ENCODE results near the gene PTGES3.
"Not testable (repeated sequence)": the region's sequence is repeated elsewhere in the genome, so short reads cannot be mapped to it uniquely, and the experiment has no call there.

Gene PTGES3, protein sequence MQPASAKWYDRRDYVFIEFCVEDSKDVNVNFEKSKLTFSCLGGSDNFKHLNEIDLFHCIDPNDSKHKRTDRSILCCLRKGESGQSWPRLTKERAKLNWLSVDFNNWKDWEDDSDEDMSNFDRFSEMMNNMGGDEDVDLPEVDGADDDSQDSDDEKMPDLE

DNA sequence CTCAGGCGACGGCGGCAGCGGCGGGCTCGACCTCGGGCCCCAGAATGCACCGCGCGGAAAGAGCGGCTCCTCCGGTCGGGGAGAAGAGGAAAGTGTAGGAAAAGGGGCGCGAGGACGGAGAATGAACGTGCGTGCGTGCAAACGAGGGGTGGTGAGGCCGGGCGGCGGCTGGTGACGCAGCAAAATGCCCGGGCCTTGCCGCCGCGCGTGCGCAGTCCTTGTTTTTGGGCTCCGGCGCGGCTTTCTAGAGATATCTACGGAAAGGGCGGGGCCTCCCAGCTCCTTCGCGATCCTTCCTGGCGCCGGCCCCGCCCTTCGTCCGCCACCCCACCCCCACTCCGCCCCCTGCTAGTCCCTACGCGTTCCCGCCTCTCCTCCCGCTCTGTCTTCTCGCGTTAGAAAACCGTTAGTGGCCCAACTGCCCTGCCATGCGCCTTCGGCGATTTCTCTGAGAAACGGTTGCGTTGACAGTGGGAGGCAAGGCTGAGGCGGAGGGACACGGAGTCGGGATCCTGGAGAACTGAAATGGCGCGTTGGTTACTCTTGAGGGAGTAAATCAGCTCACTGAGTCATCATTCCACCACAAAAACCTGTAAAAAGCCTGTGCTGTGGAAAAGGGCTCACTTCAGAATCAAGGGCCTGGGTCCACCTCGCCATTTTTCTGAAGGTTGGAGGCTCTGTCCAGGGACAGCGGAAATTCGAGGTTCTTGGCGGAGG lies at the start of gene PTGES3:
PTGES3 (minus strand) TSS at position 156 of the 717 bp plus-strand sequence. CDS start 285 bp downstream, outside the sequence.
- no peaks in the 10 kb centered on the region for H3K36me3 ChIP-seq
- TF ChIP-seq, protein P1, sequence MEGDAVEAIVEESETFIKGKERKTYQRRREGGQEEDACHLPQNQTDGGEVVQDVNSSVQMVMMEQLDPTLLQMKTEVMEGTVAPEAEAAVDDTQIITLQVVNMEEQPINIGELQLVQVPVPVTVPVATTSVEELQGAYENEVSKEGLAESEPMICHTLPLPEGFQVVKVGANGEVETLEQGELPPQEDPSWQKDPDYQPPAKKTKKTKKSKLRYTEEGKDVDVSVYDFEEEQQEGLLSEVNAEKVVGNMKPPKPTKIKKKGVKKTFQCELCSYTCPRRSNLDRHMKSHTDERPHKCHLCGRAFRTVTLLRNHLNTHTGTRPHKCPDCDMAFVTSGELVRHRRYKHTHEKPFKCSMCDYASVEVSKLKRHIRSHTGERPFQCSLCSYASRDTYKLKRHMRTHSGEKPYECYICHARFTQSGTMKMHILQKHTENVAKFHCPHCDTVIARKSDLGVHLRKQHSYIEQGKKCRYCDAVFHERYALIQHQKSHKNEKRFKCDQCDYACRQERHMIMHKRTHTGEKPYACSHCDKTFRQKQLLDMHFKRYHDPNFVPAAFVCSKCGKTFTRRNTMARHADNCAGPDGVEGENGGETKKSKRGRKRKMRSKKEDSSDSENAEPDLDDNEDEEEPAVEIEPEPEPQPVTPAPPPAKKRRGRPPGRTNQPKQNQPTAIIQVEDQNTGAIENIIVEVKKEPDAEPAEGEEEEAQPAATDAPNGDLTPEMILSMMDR (IDR thresholded peaks at IDR 0.05), result no peak
- peak within 1 kb of the TSS; percentile 80 to 97 for H3K4me3 ChIP-seq
- peaks cover 0 to 45% (median 16%) of the 10 kb centered on the region in 4 donors for H3K4me1 ChIP-seq
- H3K9me3 ChIP-seq, result no peaks in the 10 kb centered on the region
- peak within 1 kb of the TSS; percentile 98 to 100 for H3K27ac ChIP-seq
- intact Hi-C loops (cut with DNase I; ENCODE audit: low total_unique reads), result loop anchor here (2.0 to 5.0 kb wide), 2 partner anchors 37 to 41 kb away; partner anchors contain the start of genes ATP5F1B and NACA
- no peaks in the 10 kb centered on the region for H3K27me3 ChIP-seq
- DNase-seq, result peak; percentile 96 to 99

DNA sequence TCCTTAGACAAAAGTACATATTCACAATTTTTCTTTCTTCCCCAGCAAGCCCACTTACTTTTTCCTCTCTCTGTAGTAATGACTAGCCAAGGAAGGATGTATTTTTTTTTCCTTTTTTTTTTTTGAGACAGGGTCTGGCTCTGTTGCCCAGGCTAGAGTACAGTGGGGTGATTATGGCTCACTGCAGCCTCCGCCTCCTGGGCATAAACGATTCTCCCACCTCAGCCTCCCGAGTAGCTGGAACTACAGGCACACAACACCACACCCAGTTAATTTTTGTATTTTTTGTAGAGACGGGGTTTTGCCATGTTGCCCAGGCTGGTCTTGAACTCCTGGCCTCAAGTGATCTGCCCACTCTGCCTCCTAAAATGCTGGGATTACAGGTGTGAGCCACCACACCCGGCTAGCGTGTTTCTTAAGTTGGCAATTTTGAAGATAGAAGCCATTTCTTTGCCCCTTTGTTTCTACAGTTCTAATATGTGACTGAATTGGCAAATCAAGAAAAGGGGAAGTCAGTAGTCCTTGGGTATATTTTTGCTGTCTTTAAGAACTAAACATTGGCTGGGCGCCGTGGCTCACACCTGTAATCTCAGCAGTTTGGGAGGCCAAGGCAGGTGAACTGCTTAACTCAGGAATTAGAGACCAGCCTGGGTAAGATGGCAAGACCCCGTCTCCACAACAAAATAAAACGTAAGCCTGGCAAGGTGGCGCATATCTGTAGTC lies 40.2 kb upstream of the PTGES3 start:
- Histone ChIP-seq H3K27me3 (no peaks in the 10 kb centered on the region), H3K4me3 (no peak overlapping the region), H3K27ac (no peak overlapping the region), H3K36me3 (peaks cover 0 to 23% (median 0%) of the 10 kb centered on the region in 3 donors), H3K9me3 (no peaks in the 10 kb centered on the region), H3K4me1 (peaks cover 0 to 18% (median 9%) of the 10 kb centered on the region in 4 donors)
- no peak for DNase-seq
- TF ChIP-seq, protein P1 (IDR thresholded peaks at IDR 0.05), result no peak
- intact Hi-C loops (cut with DNase I; ENCODE audit: low total_unique reads), result loop anchor here (10.0 kb wide), 1 partner anchor 83 kb away; the partner anchor contains the start of gene ATP5F1B

DNA sequence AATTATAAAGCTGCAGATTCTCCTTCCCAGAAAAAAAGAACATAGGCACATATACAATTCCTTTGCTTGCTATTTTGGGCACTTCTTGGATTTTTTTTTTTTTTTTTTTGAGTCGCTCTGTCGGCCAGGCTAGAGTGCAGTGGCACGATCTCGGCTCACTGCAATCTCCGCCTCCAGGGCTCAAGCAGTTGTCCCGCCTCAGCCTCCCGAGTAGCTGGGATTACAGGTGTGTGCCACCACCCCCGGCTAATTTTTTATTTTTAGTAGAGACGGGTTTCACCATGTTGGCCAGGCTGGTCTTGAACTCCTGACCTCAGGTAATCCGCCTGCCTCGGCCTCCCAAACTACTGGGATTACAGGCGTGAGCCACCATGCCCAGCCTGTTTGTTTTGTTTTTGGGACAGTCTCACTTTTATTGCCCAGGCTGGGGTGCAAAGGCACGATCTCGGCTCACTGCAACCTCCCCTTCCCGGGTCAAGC lies 38.2 kb upstream of the PTGES3 start:
- not testable (repeated sequence) for H3K27me3 ChIP-seq, H3K36me3 ChIP-seq, DNase-seq, H3K9me3 ChIP-seq
- Histone ChIP-seq H3K4me3 (peak overlapping the region; percentile 63 to 75), H3K4me1 (peaks cover 0 to 39% (median 29%) of the 10 kb centered on the region in 4 donors), H3K27ac (peak overlapping the region; percentile 80 to 88)
- intact Hi-C loops (cut with DNase I; ENCODE audit: low total_unique reads), result loop anchor here (10.0 kb wide), 1 partner anchor 81 kb away; the partner anchor contains the start of gene ATP5F1B

DNA sequence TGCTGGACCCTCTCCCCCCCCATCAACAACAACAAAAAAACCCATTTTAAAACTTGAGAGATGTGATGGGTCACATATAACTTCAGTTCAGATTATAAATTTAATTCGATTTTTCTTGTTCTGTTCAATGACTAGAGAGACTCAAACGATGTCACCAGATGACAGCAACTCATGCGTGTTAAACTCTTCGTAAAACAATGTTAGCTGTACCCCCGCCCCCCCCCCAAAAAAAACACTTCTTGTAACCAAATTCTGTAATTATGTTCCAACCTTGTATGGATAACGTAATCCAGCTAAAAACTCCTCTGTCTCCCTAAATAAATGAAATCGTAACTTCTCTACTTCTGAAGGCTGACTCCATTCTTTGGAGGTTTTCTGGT lies 37.6 kb upstream of the PTGES3 start:
- Histone ChIP-seq H3K4me3 (peak overlapping the region; percentile 63 to 75), H3K27ac (peak overlapping the region; percentile 80 to 88), H3K9me3 (no peaks in the 10 kb centered on the region), H3K36me3 (peaks cover 0 to 13% (median 3%) of the 10 kb centered on the region in 3 donors), H3K4me1 (peaks cover 0 to 44% (median 34%) of the 10 kb centered on the region in 4 donors), H3K27me3 (no peaks in the 10 kb centered on the region)
- intact Hi-C loops (cut with DNase I; ENCODE audit: low total_unique reads), result loop anchor here (2.0 to 10.0 kb wide), 2 partner anchors 37 to 81 kb away; partner anchors contain the start of genes ATP5F1B and PTGES3
- DNase-seq, result no peak
- TF ChIP-seq, protein P1 (IDR thresholded peaks at IDR 0.05), result no peak

DNA sequence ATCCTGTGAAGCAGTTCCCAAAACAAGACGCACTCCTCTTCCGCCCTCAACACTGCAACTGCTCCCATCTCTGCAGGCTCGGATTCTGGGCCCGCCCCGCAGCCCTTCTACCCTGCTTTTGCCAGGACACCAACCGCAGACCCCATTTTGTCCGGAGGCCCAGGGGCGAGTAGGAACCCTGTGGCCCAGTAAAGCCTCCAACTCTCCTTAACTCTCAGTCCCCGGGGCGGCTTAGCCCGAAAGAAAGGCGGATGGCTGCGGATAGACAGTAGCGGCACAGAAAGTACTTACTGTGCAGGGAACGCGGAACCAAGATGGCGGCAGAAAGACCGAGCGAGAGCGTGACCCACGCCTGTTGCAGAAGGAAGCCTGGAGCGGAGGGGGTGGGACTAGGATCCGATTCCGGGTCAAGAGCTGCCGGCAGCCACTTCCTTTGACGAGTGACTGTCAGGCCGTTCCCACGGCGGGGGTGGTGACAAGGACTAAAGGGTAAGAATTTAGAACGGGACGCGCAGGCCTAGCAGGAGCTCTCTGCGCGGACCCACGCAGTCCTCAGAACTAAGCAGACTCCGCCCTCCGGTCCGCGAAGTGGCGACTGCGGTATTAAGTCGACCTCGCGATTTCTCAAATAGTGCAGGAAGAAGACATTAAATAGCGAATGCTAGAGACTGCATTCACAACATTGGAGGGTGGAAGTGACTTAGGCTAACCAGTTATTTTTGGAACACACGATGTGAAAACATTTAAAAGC lies 37.1 kb upstream of the PTGES3 start, which contains the start of gene NACA:
NACA (minus strand) TSS at position 328 of the 751 bp plus-strand sequence. CDS start 778 bp downstream, outside the sequence.
- peak; percentile 99 to 100 for DNase-seq
- Histone ChIP-seq H3K27me3 (no peaks in the 10 kb centered on the region), H3K4me3 (peak within 1 kb of the TSS; percentile 63 to 75), H3K36me3 (peaks cover 0 to 16% (median 1%) of the 10 kb centered on the region in 3 donors), H3K4me1 (peaks cover 0 to 50% (median 37%) of the 10 kb centered on the region in 4 donors), H3K27ac (peak within 1 kb of the TSS; percentile 80 to 88), H3K9me3 (no peaks in the 10 kb centered on the region)
- TF ChIP-seq, protein P1 (IDR thresholded peaks at IDR 0.05), result no peak
- intact Hi-C loops (cut with DNase I; ENCODE audit: low total_unique reads), result loop anchor here (2.0 to 10.0 kb wide), 2 partner anchors 36 to 80 kb away; partner anchors contain the start of genes ATP5F1B and PTGES3

All from tibial artery (tissue), 4 donors.